Ishikawa (cell line): Measurements from ENCODE around the gene COL11A1.

Experiments
- CEBPB ChIP-seq: IDR thresholded peaks from 2 replicates; pipeline ENCODE4 v1.6.1; 2012
- CREB1 ChIP-seq: IDR thresholded peaks from 2 replicates; pipeline ENCODE4 v1.6.1; 2012; ENCODE audit warnings: low read depth
- EGR1 ChIP-seq: IDR thresholded peaks from 2 replicates; pipeline ENCODE4 v1.6.1; 2012
- EP300 ChIP-seq: IDR thresholded peaks from 2 replicates; pipeline ENCODE4 v1.6.1; 2012; ENCODE audit warnings: borderline replicate concordance
- FOXM1 ChIP-seq: IDR thresholded peaks from 2 replicates; pipeline ENCODE4 v1.6.1; 2012; ENCODE audit warnings: low read depth, borderline replicate concordance
- MAX ChIP-seq: IDR thresholded peaks from 2 replicates; pipeline ENCODE4 v1.6.1; 2012
- NFIC ChIP-seq: IDR thresholded peaks from 2 replicates; pipeline ENCODE4 v1.6.1; 2012
- RAD21 ChIP-seq: IDR thresholded peaks from 2 replicates; pipeline ENCODE4 v1.6.1; 2012; ENCODE audit warnings: low read depth
- REST ChIP-seq: IDR thresholded peaks from 2 replicates; pipeline ENCODE4 v1.6.1; 2012; ENCODE audit warnings: low read depth, mild to moderate bottlenecking
- TAF1 ChIP-seq: IDR thresholded peaks from 2 replicates; pipeline ENCODE4 v1.6.1; 2012; ENCODE audit warnings: low read depth, mild to moderate bottlenecking
- TCF12 ChIP-seq: IDR thresholded peaks from 2 replicates; pipeline ENCODE4 v1.6.1; 2012; ENCODE audit warnings: low read depth
- TEAD4 ChIP-seq: IDR thresholded peaks from 2 replicates; pipeline ENCODE4 v1.6.1; 2012
- USF1 ChIP-seq: IDR thresholded peaks from 2 replicates; pipeline ENCODE4 v1.6.1; 2012
- YY1 ChIP-seq: IDR thresholded peaks from 2 replicates; pipeline ENCODE4 v1.6.1; 2012; ENCODE audit warnings: low read depth
- ZBTB7A ChIP-seq: IDR thresholded peaks from 2 replicates; pipeline ENCODE4 v1.6.1; 2012; ENCODE audit warnings: low read depth

The COL11A1 gene

GRCh38 chr1:102853701-102854187 is 254.6 kb downstream of the COL11A1 start:
- TF ChIP-seq REST (no peak), CEBPB (no peak), EGR1 (no peak), TAF1 (no peak), MAX (no peak), FOXM1 (no peak), YY1 (no peak), TCF12 (no peak), ZBTB7A (no peak), USF1 (no peak)

- TF ChIP-seq MAX: no peak
- TF ChIP-seq FOXM1: no peak
- no peak for TF ChIP-seq ZBTB7A
- TF ChIP-seq EP300: no peak
- TF ChIP-seq REST: no peak
- TF ChIP-seq RAD21: no peak
- TF ChIP-seq EGR1: no peak
- no peak for TF ChIP-seq TEAD4
- no peak for TF ChIP-seq TAF1
- no peak for TF ChIP-seq USF1
- no peak for TF ChIP-seq YY1
Measured at GRCh38 chr1:102853136-102853535, 255.2 kb downstream of the COL11A1 start.

- no peak for TF ChIP-seq TAF1
- no peak for TF ChIP-seq REST
- TF ChIP-seq CEBPB: no peak
- 0 out of 2 replicates have a peak, but pooled peaks have one; percentile 4 for TF ChIP-seq RAD21
Measured at GRCh38 chr1:102852613-102853012, 255.7 kb downstream of the COL11A1 start.

- no peak for TF ChIP-seq USF1
- TF ChIP-seq YY1: no peak
- no peak for TF ChIP-seq EP300
- no peak for TF ChIP-seq RAD21
- TF ChIP-seq TEAD4: no peak
- TF ChIP-seq EGR1: no peak
- TF ChIP-seq MAX: no peak
- no peak for TF ChIP-seq TCF12
- no peak for TF ChIP-seq CREB1
- no peak for TF ChIP-seq TAF1
- no peak for TF ChIP-seq REST
- no peak for TF ChIP-seq NFIC
- no peak for TF ChIP-seq CEBPB
Measured at GRCh38 chr1:102851616-102852015, 256.7 kb downstream of the COL11A1 start.
